ENCODE data around the gene CEP162.

GRCh38 chr6:84167457-84167856 is 60.0 kb downstream of the CEP162 start:
- TF ChIP-seq CTCF (IDR thresholded peaks at IDR 0.05; ENCODE audit: low read depth, low read length, poor library complexity, severe bottlenecking) (no peak), EZH2phosphoT487 (IDR thresholded peaks at IDR 0.05; ENCODE audit: borderline replicate concordance, low read length) (no peak)
